ENCODE data around the gene WSCD1. TPM values are rescaled to one million over a fixed set of nuclear protein-coding genes. Genes with fewer than 3 reads are reported as not detected.

The WSCD1 gene
- total and polyA plus RNA-seq, 2 donors (not counting 3 experiments of a cell fraction or from before 2014, with no cell fraction given) = 21.5 to 49.4 TPM

- no peak overlapping the region for H3K4me2 ChIP-seq (ENCODE audit: insufficient read depth, low read length)
- no peaks in the 10 kb centered on the region for H3K9me1 ChIP-seq (replicated peaks; ENCODE audit: control insufficient read depth, extremely low read depth, insufficient read depth, low read length)
- no peaks in the 10 kb centered on the region for H4K20me1 ChIP-seq (replicated peaks; ENCODE audit: control insufficient read depth, extremely low read depth, insufficient read depth, low read length)
- CTCF ChIA-PET = interaction anchor here (1.0 to 2.5 kb wide), 9 partner anchors 9 to 350 kb away, joined by 3 to 10 read pairs (median 4); no protein-coding TSS in a partner anchor
- no peak overlapping the region for H3K9ac ChIP-seq (replicated peaks; ENCODE audit: extremely low read depth, insufficient read depth, low read length)
- BruUV-seq (replicated peaks) = no TSS peak
- H3K9me3 ChIP-seq (replicated peaks; ENCODE audit: control insufficient read depth, insufficient read depth, low read length) = no peaks in the 10 kb centered on the region
- no peak for DNase-seq (ENCODE audit: low read depth, low spot score)
- H3K27me3 ChIP-seq (ENCODE audit: control insufficient read depth in 2 of 2, insufficient read depth in 2 of 2, low read length in 2 of 2) = peaks cover 2 to 10% of the 10 kb centered on the region in 2 experiments
- peaks cover 14% of the 10 kb centered on the region for H3K4me1 ChIP-seq (ENCODE audit: control insufficient read depth, extremely low read depth, insufficient read depth, low read length)
- dilution Hi-C loops (cut with MboI; ENCODE audit: extremely low pct_ligation_motif_present, low sequenced_read_pairs) (no loop called here), intact Hi-C loops (cut with micrococcal nuclease) (loop anchor here (5.0 kb wide), 1 partner anchor 485 kb away; no protein-coding TSS in a partner anchor)
- H3K27ac ChIP-seq (ENCODE audit: insufficient read depth, low read depth, low read length) = no peak overlapping the region
- POLR2A ChIA-PET = interaction anchor here (0.8 to 1.1 kb wide), 2 partner anchors 17 to 18 kb away, joined by 4 to 7 read pairs; no protein-coding TSS in a partner anchor
- H3K36me3 ChIP-seq (ENCODE audit: control insufficient read depth in 2 of 2, extremely low read depth in 1 of 2, insufficient read depth in 2 of 2, low read length in 2 of 2) = no peaks in the 10 kb centered on the region
- no peak for FAIRE-seq
- no peak overlapping the region for H3K4me3 ChIP-seq (replicated peaks in 1 of 3; ENCODE audit: insufficient read depth in 1 of 3, low read depth in 1 of 3, low read length in 3 of 3)
- peaks cover 43% of the 10 kb centered on the region for H3K79me2 ChIP-seq (ENCODE audit: control insufficient read depth, insufficient read depth, low read length)
- no peak overlapping the region for H2AFZ ChIP-seq (ENCODE audit: low read depth, low read length)
- TF ChIP-seq POLR2A (IDR thresholded peaks at IDR 0.05; ENCODE audit: low read depth, low read length) = no peak
- no peak for TF ChIP-seq EZH2 (IDR thresholded peaks at IDR 0.05; ENCODE audit: borderline replicate concordance, low read depth, low read length, severe bottlenecking)
- no peak for TF ChIP-seq GATA2 (IDR thresholded peaks at IDR 0.05; ENCODE audit: insufficient read depth, insufficient read length, low read depth, low read length)
- no peak for TF ChIP-seq FOS (IDR thresholded peaks at IDR 0.05; ENCODE audit: borderline replicate concordance, insufficient read depth, low read length)
- no peak for TF ChIP-seq JUN (IDR thresholded peaks at IDR 0.05; ENCODE audit: borderline replicate concordance, insufficient read depth, insufficient read length, low read depth)
- no peak for TF ChIP-seq POLR2AphosphoS5 (IDR thresholded peaks at IDR 0.05; ENCODE audit: insufficient read depth, low read depth, low read length)
- no peak for TF ChIP-seq MAX (IDR thresholded peaks at IDR 0.05; ENCODE audit: insufficient read depth, insufficient read length)
- TF ChIP-seq CTCF (IDR thresholded peaks at IDR 0.05; ENCODE audit: extremely low read depth in 1 of 2, insufficient read depth in 1 of 2, low read depth in 1 of 2, low read length in 2 of 2) = no peak
- TF ChIP-seq MYC (IDR thresholded peaks at IDR 0.05; ENCODE audit: low read depth, low read length) = no peak
These were observed 2.4 kb downstream of the WSCD1 start for GRCh38 chr17:6072611-6073010.

Data from endothelial cell of umbilical vein (primary cell).